H9 (cell line): ENCODE measurements around the gene RCAN3. TPM values are rescaled to one million over a fixed set of nuclear protein-coding genes. Genes with fewer than 3 reads are reported as not detected.

Experiments
- DNase-seq: peaks from one replicate; pipeline ENCODE4 v3.0.0-alpha.2; 2017
- H2AFZ ChIP-seq: one replicate; pipeline ENCODE4 v1.6.1; 2013; ENCODE audit warnings: mild to moderate bottlenecking, low read length, control low read depth, moderate library complexity
- H2AK5ac ChIP-seq: 2 replicates; pipeline ENCODE4 v1.6.1; 2013; ENCODE audit warnings: low read length, control low read depth, mixed read lengths; ENCODE audit not compliant: insufficient read length
- H2BK120ac ChIP-seq: one replicate; pipeline ENCODE4 v1.6.1; 2013; ENCODE audit warnings: low read depth, mild to moderate bottlenecking, low read length, control low read depth, inconsistent platforms; ENCODE audit not compliant: poor library complexity, severe bottlenecking
- H2BK12ac ChIP-seq: 2 replicates; pipeline ENCODE4 v1.6.1; 2013; ENCODE audit warnings: low read length, control low read depth, mixed read lengths, low read depth; ENCODE audit not compliant: insufficient read length
- H2BK15ac ChIP-seq: 2 replicates; pipeline ENCODE4 v1.6.1; 2013; ENCODE audit warnings: low read depth, low read length, control low read depth
- H2BK20ac ChIP-seq: one replicate; pipeline ENCODE4 v1.6.1; 2013; ENCODE audit warnings: low read depth, mild to moderate bottlenecking, low read length, control low read depth, inconsistent platforms; ENCODE audit not compliant: poor library complexity, severe bottlenecking
- H2BK5ac ChIP-seq: 2 replicates; pipeline ENCODE4 v1.6.1; 2013; ENCODE audit warnings: low read length, control low read depth, mixed read lengths; ENCODE audit not compliant: insufficient read length
- H3K14ac ChIP-seq: 2 replicates; pipeline ENCODE4 v1.6.1; 2013; ENCODE audit warnings: low read length, control low read depth; ENCODE audit not compliant: insufficient read depth
- H3K18ac ChIP-seq: 2 replicates; pipeline ENCODE4 v1.6.1; 2013; ENCODE audit warnings: low read depth, mild to moderate bottlenecking, mixed read lengths, low read length, control low read depth; ENCODE audit not compliant: insufficient read length
- H3K23ac ChIP-seq: 2 replicates; pipeline ENCODE4 v1.6.1; 2013; ENCODE audit warnings: low read length, control low read depth, mixed read lengths, low read depth; ENCODE audit not compliant: insufficient read length
- H3K23me2 ChIP-seq: 2 replicates; pipeline ENCODE4 v1.6.1; 2013; ENCODE audit warnings: low read depth, mild to moderate bottlenecking, mixed read lengths, low read length, control low read depth; ENCODE audit not compliant: insufficient read length, poor library complexity, severe bottlenecking
- H3K27ac ChIP-seq: 2 replicates; pipeline ENCODE4 v1.5.1; 2013; ENCODE audit warnings: low read length, control low read depth, mixed read lengths, low read depth; ENCODE audit not compliant: insufficient read length
- H3K27me3 ChIP-seq: 2 replicates; pipeline ENCODE4 v1.6.1; 2013; ENCODE audit warnings: low read length, control low read depth, inconsistent platforms; ENCODE audit not compliant: insufficient read depth
- H3K4ac ChIP-seq: 2 replicates; pipeline ENCODE4 v1.6.1; 2013; ENCODE audit warnings: low read depth, mild to moderate bottlenecking, control low read depth, inconsistent platforms, low read length, moderate library complexity
- H3K4me1 ChIP-seq: 2 replicates; pipeline ENCODE4 v1.6.1; 2013; ENCODE audit warnings: low read length, control low read depth, inconsistent platforms; ENCODE audit not compliant: insufficient read depth
- H3K4me2 ChIP-seq: 2 replicates; pipeline ENCODE4 v1.6.1; 2013; ENCODE audit warnings: low read length, control low read depth, mixed read lengths; ENCODE audit not compliant: insufficient read length, insufficient read depth
- H3K56ac ChIP-seq: 2 replicates; pipeline ENCODE4 v1.6.1; 2013; ENCODE audit warnings: low read depth, mild to moderate bottlenecking, mixed read lengths, low read length, control low read depth; ENCODE audit not compliant: insufficient read length
- H3K79me1 ChIP-seq: 2 replicates; pipeline ENCODE4 v1.6.1; 2013; ENCODE audit warnings: low read depth, mild to moderate bottlenecking, moderate library complexity, low read length, control low read depth, inconsistent platforms; ENCODE audit not compliant: insufficient read depth, poor library complexity, severe bottlenecking
- H3K79me2 ChIP-seq: 2 replicates; pipeline ENCODE4 v1.6.1; 2013; ENCODE audit warnings: low read length, control low read depth, inconsistent platforms; ENCODE audit not compliant: insufficient read depth
- H3K9ac ChIP-seq: 2 replicates; pipeline ENCODE4 v1.6.1; 2013; ENCODE audit warnings: low read length, control low read depth, mixed read lengths; ENCODE audit not compliant: insufficient read length; ENCODE audit errors: extremely low read depth
- H3K9me3 ChIP-seq: one replicate; pipeline ENCODE4 v1.6.1; 2013; ENCODE audit warnings: low read depth, low read length, inconsistent platforms; ENCODE audit not compliant: control insufficient read depth
- H3T11ph ChIP-seq: one replicate; pipeline ENCODE4 v1.6.1; 2013; ENCODE audit warnings: mild to moderate bottlenecking, low read length, control low read depth, inconsistent platforms
- H4K20me1 ChIP-seq: one replicate; pipeline ENCODE4 v1.6.1; 2013; ENCODE audit not compliant: control insufficient read depth, insufficient read length, insufficient read depth
- H4K5ac ChIP-seq: 2 replicates; pipeline ENCODE4 v1.6.1; 2013; ENCODE audit warnings: low read depth, mild to moderate bottlenecking, mixed read lengths, low read length, control low read depth; ENCODE audit not compliant: insufficient read length
- H4K8ac ChIP-seq: replicated peaks from 2 replicates; pipeline ENCODE4 v1.6.1; 2013; ENCODE audit warnings: low read length, control low read depth, mixed read lengths, low read depth; ENCODE audit not compliant: insufficient read length
- H4K91ac ChIP-seq: 2 replicates; pipeline ENCODE4 v1.6.1; 2013; ENCODE audit warnings: low read depth, mild to moderate bottlenecking, moderate library complexity, mixed read lengths, low read length, control low read depth; ENCODE audit not compliant: insufficient read length
- H3K27ac Mint-ChIP-seq, 3 experiments: 2 replicates in 2 of 3; 3 replicates in 1 of 3; pipeline ENCODE4 v1.8.0; 2020 to 2021; ENCODE audit warnings: mixed read lengths in 3 of 3, mild to moderate bottlenecking in 1 of 3, moderate library complexity in 1 of 3
- H3K27me3 Mint-ChIP-seq: 2 replicates; pipeline ENCODE4 v1.8.0; 2021; ENCODE audit warnings: low read depth, mild to moderate bottlenecking, moderate library complexity, mixed read lengths
- H3K36me3 Mint-ChIP-seq, 3 experiments: 2 replicates in 2 of 3; 3 replicates in 1 of 3; pipeline ENCODE4 v1.8.0; 2020 to 2021; ENCODE audit warnings: low read depth in 3 of 3, mixed read lengths in 3 of 3; ENCODE audit not compliant: insufficient read depth in 1 of 3
- H3K4me1 Mint-ChIP-seq, 2 experiments: 2 replicates each; pipeline ENCODE4 v1.8.0; 2020; ENCODE audit warnings: mixed read lengths in 2 of 2
- H3K4me3 Mint-ChIP-seq, 2 experiments: 2 replicates in 1 of 2; 3 replicates in 1 of 2; pipeline ENCODE4 v1.8.0; 2020 to 2021; ENCODE audit warnings: mild to moderate bottlenecking in 2 of 2, mixed read lengths in 2 of 2, moderate library complexity in 1 of 2
- H3K9me3 Mint-ChIP-seq, 2 experiments: 2 replicates in 1 of 2; 3 replicates in 1 of 2; pipeline ENCODE4 v1.8.0; 2020; ENCODE audit warnings: mild to moderate bottlenecking in 2 of 2, mixed read lengths in 2 of 2, moderate library complexity in 1 of 2
- WGBS: extraction: QIAGEN DNeasy Blood & Tissue Kit; methylation state at CpG from one replicate; pipeline ENCODE4 v1.1.7; 2013; ENCODE audit warnings: missing lambda C conversion rate, low lambda C conversion rate, mixed read lengths; ENCODE audit not compliant: insufficient read length; ENCODE audit errors: extremely low coverage; 5-methylcytosine and 5-hydroxymethylcytosine counted together
- total RNA-seq: library from RNA; stranded (reverse); gene quantifications from 2 replicates; pipeline ENCODE4 v1.2.1, GENCODE V29; 2021
- TF ChIP-seq, protein P1 (sequence below): fragments of 200-600 bp; sonication (generic); conservative IDR thresholded peaks from 3 replicates; pipeline ENCODE4 v1.8.0; 2021; ENCODE audit warnings: antibody characterized with exemption, mild to moderate bottlenecking

Gene RCAN3
- total RNA-seq, 1 experiment from 2014 or later = 13.0 TPM

DNA sequence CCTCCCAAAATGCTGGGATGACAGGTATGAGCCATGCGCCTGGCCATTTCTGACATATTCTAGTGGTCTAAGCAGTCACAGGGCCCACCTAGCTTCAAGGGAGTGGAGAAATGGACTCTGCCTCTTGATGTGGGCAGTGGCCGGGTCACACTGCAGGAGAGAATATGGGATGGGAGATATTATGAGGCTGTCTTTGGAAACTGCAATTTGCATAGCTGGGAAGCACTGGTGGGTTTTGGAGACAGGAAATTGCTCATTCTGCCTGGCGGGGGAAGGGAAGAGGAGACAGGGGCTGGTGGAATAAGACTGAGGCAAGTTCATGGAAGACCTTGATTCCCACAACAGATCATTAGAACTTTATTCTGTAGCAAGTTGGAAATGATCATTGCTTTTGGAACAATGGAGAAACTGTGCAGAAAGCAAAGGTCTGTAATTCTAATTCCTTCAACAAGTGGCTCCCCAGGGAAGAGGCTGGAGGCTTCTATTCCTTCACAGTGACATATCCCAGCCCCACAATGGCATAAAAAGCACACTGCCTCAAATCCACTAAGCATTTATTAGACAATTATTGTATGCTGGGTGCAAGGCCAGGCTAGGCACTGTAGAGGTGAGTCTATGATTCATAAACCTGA lies 63.7 kb downstream of the RCAN3 start:
- no peak for DNase-seq
- no peaks in the 10 kb centered on the region for H3K79me1 ChIP-seq
- H3K4me1 ChIP-seq = peaks cover 2% of the 10 kb centered on the region; the same call in 1 of the 2 replicates
- no peak overlapping the region for H2BK5ac ChIP-seq
- WGBS = no CpG with 5 or more reads among the region's 3 CpGs
- Mint-ChIP-seq H3K4me1 (peaks cover 28 to 35% of the 10 kb centered on the region in 2 experiments), H3K27ac (no peak overlapping the region), H3K36me3 (peaks cover 0 to 3% (median 0%) of the 10 kb centered on the region in 3 experiments; a peak in 2 of 7 replicates), H3K27me3 (peaks cover 2% of the 10 kb centered on the region; the same call in 1 of the 2 replicates), H3K9me3 (peaks cover 4 to 7% of the 10 kb centered on the region in 2 experiments; a peak in 4 of 5 replicates), H3K4me3 (peak overlapping the region in 1 of 2 experiments; percentile 36; a peak in 2 of 5 replicates)
- H4K5ac ChIP-seq = no peak overlapping the region
- no peak overlapping the region for H2BK20ac ChIP-seq
- no peak overlapping the region for H2AK5ac ChIP-seq
- H2BK12ac ChIP-seq = no peak overlapping the region
- TF ChIP-seq, protein P1, sequence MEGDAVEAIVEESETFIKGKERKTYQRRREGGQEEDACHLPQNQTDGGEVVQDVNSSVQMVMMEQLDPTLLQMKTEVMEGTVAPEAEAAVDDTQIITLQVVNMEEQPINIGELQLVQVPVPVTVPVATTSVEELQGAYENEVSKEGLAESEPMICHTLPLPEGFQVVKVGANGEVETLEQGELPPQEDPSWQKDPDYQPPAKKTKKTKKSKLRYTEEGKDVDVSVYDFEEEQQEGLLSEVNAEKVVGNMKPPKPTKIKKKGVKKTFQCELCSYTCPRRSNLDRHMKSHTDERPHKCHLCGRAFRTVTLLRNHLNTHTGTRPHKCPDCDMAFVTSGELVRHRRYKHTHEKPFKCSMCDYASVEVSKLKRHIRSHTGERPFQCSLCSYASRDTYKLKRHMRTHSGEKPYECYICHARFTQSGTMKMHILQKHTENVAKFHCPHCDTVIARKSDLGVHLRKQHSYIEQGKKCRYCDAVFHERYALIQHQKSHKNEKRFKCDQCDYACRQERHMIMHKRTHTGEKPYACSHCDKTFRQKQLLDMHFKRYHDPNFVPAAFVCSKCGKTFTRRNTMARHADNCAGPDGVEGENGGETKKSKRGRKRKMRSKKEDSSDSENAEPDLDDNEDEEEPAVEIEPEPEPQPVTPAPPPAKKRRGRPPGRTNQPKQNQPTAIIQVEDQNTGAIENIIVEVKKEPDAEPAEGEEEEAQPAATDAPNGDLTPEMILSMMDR = no peak
- no peak overlapping the region for H3K4ac ChIP-seq
- H2BK15ac ChIP-seq = no peak overlapping the region
- H3K79me2 ChIP-seq = no peaks in the 10 kb centered on the region
- no peak overlapping the region for H2BK120ac ChIP-seq
- no peak overlapping the region for H3K27ac ChIP-seq
- no peak overlapping the region for H3K18ac ChIP-seq
- no peaks in the 10 kb centered on the region for H4K20me1 ChIP-seq
- no peak overlapping the region for H2AFZ ChIP-seq
- no peak overlapping the region for H3T11ph ChIP-seq
- H4K91ac ChIP-seq = no peak overlapping the region
- H3K23ac ChIP-seq = no peak overlapping the region
- H3K14ac ChIP-seq = no peak overlapping the region; the same call in 1 of the 2 replicates
- H3K4me2 ChIP-seq = no peak overlapping the region
- H3K9me3 ChIP-seq = no peaks in the 10 kb centered on the region
- no peak overlapping the region for H4K8ac ChIP-seq
- H3K23me2 ChIP-seq = no peaks in the 10 kb centered on the region
- no peaks in the 10 kb centered on the region for H3K27me3 ChIP-seq
- H3K56ac ChIP-seq = no peak overlapping the region
- H3K9ac ChIP-seq = no peak overlapping the region
